Measurements from ENCODE around the gene S100A2.

DNA sequence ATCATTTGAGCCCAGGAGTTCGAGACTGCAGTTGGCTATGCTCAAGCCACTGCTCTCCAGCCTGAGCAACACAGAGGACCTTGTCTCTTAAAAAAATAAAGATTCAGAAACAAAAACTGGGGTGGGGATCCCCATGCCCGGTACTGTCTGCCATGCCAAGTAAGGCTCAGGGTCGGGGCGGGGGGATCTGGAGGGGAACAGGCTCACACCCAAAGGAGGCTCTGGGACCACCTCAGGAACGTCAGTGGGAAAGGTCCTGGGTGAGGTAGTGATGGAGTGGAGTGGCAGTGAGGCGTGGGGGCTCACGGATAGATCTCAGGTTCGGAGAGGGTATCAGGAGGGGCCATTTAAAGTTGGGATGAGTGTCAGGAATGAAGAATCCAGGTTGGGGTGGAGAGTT lies 19.3 kb downstream of the S100A2 start:
- TF ChIP-seq, protein P1, sequence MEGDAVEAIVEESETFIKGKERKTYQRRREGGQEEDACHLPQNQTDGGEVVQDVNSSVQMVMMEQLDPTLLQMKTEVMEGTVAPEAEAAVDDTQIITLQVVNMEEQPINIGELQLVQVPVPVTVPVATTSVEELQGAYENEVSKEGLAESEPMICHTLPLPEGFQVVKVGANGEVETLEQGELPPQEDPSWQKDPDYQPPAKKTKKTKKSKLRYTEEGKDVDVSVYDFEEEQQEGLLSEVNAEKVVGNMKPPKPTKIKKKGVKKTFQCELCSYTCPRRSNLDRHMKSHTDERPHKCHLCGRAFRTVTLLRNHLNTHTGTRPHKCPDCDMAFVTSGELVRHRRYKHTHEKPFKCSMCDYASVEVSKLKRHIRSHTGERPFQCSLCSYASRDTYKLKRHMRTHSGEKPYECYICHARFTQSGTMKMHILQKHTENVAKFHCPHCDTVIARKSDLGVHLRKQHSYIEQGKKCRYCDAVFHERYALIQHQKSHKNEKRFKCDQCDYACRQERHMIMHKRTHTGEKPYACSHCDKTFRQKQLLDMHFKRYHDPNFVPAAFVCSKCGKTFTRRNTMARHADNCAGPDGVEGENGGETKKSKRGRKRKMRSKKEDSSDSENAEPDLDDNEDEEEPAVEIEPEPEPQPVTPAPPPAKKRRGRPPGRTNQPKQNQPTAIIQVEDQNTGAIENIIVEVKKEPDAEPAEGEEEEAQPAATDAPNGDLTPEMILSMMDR (IDR thresholded peaks at IDR 0.05; ENCODE audit: low read depth, low read length, poor library complexity, severe bottlenecking): no peak
- no peak for TF ChIP-seq EZH2phosphoT487 (IDR thresholded peaks at IDR 0.05; ENCODE audit: borderline replicate concordance, low read length)

All from DOHH2 (cell line).